Measurements from ENCODE around the gene MIOX.
A peak's percentile ranks its signal among the peaks of the same experiment; 100 is the strongest.

The MIOX gene

GRCh38 chr22:50528682-50529415, 42.2 kb downstream of the MIOX start:
- H3K36me3 ChIP-seq (ENCODE audit: insufficient read depth), result no peaks in the 10 kb centered on the region
- H3K4me2 ChIP-seq, result no peak overlapping the region
- H3K79me2 ChIP-seq (ENCODE audit: insufficient read depth, low read depth), result peaks cover under 1% of the 10 kb centered on the region; the same call in 1 of the 2 replicates
- H3K9ac ChIP-seq, result no peak overlapping the region
- no peak overlapping the region for H2AFZ ChIP-seq (ENCODE audit: low read depth)
- no peaks in the 10 kb centered on the region for H4K20me1 ChIP-seq (ENCODE audit: insufficient read depth)
- H3K27me3 ChIP-seq (ENCODE audit: insufficient read depth, low read depth), result no peaks in the 10 kb centered on the region
- TF ChIP-seq CTCF (conservative IDR thresholded peaks at IDR 0.05; ENCODE audit: low read depth, low read length), result no peak
- no peak overlapping the region for H3K4me3 ChIP-seq (IDR thresholded peaks at IDR 0.05; ENCODE audit: insufficient read depth, low read depth, low read length)
- no peak overlapping the region for H3K27ac ChIP-seq
- peaks cover 7% of the 10 kb centered on the region for H3K4me1 ChIP-seq (ENCODE audit: low read depth, poor library complexity, severe bottlenecking)

- no peaks in the 10 kb centered on the region for H4K20me1 ChIP-seq (ENCODE audit: insufficient read depth)
- TF ChIP-seq CTCF (conservative IDR thresholded peaks at IDR 0.05; ENCODE audit: low read depth, low read length), result no peak
- no peak overlapping the region for H3K4me3 ChIP-seq (IDR thresholded peaks at IDR 0.05; ENCODE audit: insufficient read depth, low read depth, low read length)
- no peak overlapping the region for H3K9ac ChIP-seq
- no peak overlapping the region for H3K4me2 ChIP-seq
- H3K27ac ChIP-seq, result no peak overlapping the region
- H2AFZ ChIP-seq (ENCODE audit: low read depth), result no peak overlapping the region
- no peaks in the 10 kb centered on the region; the same call in 1 of the 2 replicates for H3K79me2 ChIP-seq (ENCODE audit: insufficient read depth, low read depth)
- H3K27me3 ChIP-seq (ENCODE audit: insufficient read depth, low read depth), result no peaks in the 10 kb centered on the region
- peaks cover 10% of the 10 kb centered on the region for H3K4me1 ChIP-seq (ENCODE audit: low read depth, poor library complexity, severe bottlenecking)
- H3K36me3 ChIP-seq (ENCODE audit: insufficient read depth), result no peaks in the 10 kb centered on the region
Measured at GRCh38 chr22:50529416-50529896, 42.8 kb downstream of the MIOX start.

GRCh38 chr22:50529897-50530579, 43.4 kb downstream of the MIOX start, which contains the start of gene TYMP:
Gene TYMP, minus strand, starts transcription at chr22:50530012. Its CDS starts 303 bp downstream, at chr22:50529709.
- H3K79me2 ChIP-seq (ENCODE audit: insufficient read depth, low read depth), result no peaks in the 10 kb centered on the region
- H3K4me3 ChIP-seq (IDR thresholded peaks at IDR 0.05; ENCODE audit: insufficient read depth, low read depth, low read length), result no peak within 1 kb of the TSS
- H3K4me2 ChIP-seq, result peak within 1 kb of the TSS; percentile 54; the same call in 1 of the 2 replicates
- H3K27me3 ChIP-seq (ENCODE audit: insufficient read depth, low read depth), result no peaks in the 10 kb centered on the region
- peak within 1 kb of the TSS; percentile 93 for H3K9ac ChIP-seq
- no peaks in the 10 kb centered on the region for H4K20me1 ChIP-seq (ENCODE audit: insufficient read depth)
- H3K27ac ChIP-seq, result peak within 1 kb of the TSS; percentile 91
- H3K4me1 ChIP-seq (ENCODE audit: low read depth, poor library complexity, severe bottlenecking), result peaks cover 13% of the 10 kb centered on the region
- H2AFZ ChIP-seq (ENCODE audit: low read depth), result no peak within 1 kb of the TSS
- TF ChIP-seq CTCF (conservative IDR thresholded peaks at IDR 0.05; ENCODE audit: low read depth, low read length), result no peak
- no peaks in the 10 kb centered on the region for H3K36me3 ChIP-seq (ENCODE audit: insufficient read depth)

- H4K20me1 ChIP-seq (ENCODE audit: insufficient read depth), result no peaks in the 10 kb centered on the region
- no peaks in the 10 kb centered on the region for H3K79me2 ChIP-seq (ENCODE audit: insufficient read depth, low read depth)
- H2AFZ ChIP-seq (ENCODE audit: low read depth), result no peak overlapping the region
- H3K4me2 ChIP-seq, result peak overlapping the region; percentile 54; the same call in 1 of the 2 replicates
- peaks cover 18% of the 10 kb centered on the region for H3K4me1 ChIP-seq (ENCODE audit: low read depth, poor library complexity, severe bottlenecking)
- H3K9ac ChIP-seq, result peak overlapping the region; percentile 93
- H3K36me3 ChIP-seq (ENCODE audit: insufficient read depth), result no peaks in the 10 kb centered on the region
- no peak for TF ChIP-seq CTCF (conservative IDR thresholded peaks at IDR 0.05; ENCODE audit: low read depth, low read length)
- no peak overlapping the region for H3K4me3 ChIP-seq (IDR thresholded peaks at IDR 0.05; ENCODE audit: insufficient read depth, low read depth, low read length)
- no peaks in the 10 kb centered on the region for H3K27me3 ChIP-seq (ENCODE audit: insufficient read depth, low read depth)
- H3K27ac ChIP-seq, result peak overlapping the region; percentile 91
Measured at GRCh38 chr22:50530580-50530876, 43.9 kb downstream of the MIOX start.
